ENCODE data around the gene NR5A2.

Gene NR5A2

GRCh38 chr1:200139661-200140250 is 112.2 kb downstream of the NR5A2 start:
- peak; percentile 71 for TF ChIP-seq CTCF (IDR thresholded peaks at IDR 0.05; ENCODE audit: low read depth, low read length)
- DNase-seq (ENCODE audit: low read depth in 2 of 2): peak; percentile 74 to 79
- H3K4me3 ChIP-seq (replicated peaks in 1 of 2; ENCODE audit: low read depth in 2 of 2, low read length in 2 of 2): no peak overlapping the region

GRCh38 chr1:200143347-200143746 is 115.8 kb downstream of the NR5A2 start:
- DNase-seq (ENCODE audit: low read depth in 2 of 2): no peak
- H3K4me3 ChIP-seq (replicated peaks in 1 of 2; ENCODE audit: low read depth in 2 of 2, low read length in 2 of 2): no peak overlapping the region
- TF ChIP-seq CTCF (IDR thresholded peaks at IDR 0.05; ENCODE audit: low read depth, low read length): no peak

- DNase-seq (ENCODE audit: low read depth in 2 of 2): no peak
- no peak overlapping the region for H3K4me3 ChIP-seq (replicated peaks in 1 of 2; ENCODE audit: low read depth in 2 of 2, low read length in 2 of 2)
- TF ChIP-seq CTCF (IDR thresholded peaks at IDR 0.05; ENCODE audit: low read depth, low read length): no peak
Measured at GRCh38 chr1:200146100-200146499, 118.6 kb downstream of the NR5A2 start.

- TF ChIP-seq CTCF (IDR thresholded peaks at IDR 0.05; ENCODE audit: low read depth, low read length): no peak
- H3K4me3 ChIP-seq (replicated peaks in 1 of 2; ENCODE audit: low read depth in 2 of 2, low read length in 2 of 2): no peak overlapping the region
- DNase-seq (ENCODE audit: low read depth in 2 of 2): no peak
Measured at GRCh38 chr1:200147094-200147493, 119.6 kb downstream of the NR5A2 start.

- H3K4me3 ChIP-seq (replicated peaks in 1 of 2; ENCODE audit: low read depth in 2 of 2, low read length in 2 of 2): no peak overlapping the region
- DNase-seq (ENCODE audit: low read depth in 2 of 2): no peak
- no peak for TF ChIP-seq CTCF (IDR thresholded peaks at IDR 0.05; ENCODE audit: low read depth, low read length)
Measured at GRCh38 chr1:200147742-200148141, 120.2 kb downstream of the NR5A2 start.

- H3K4me3 ChIP-seq (replicated peaks in 1 of 2; ENCODE audit: low read depth in 2 of 2, low read length in 2 of 2): no peak overlapping the region
- no peak for TF ChIP-seq CTCF (IDR thresholded peaks at IDR 0.05; ENCODE audit: low read depth, low read length)
- DNase-seq (ENCODE audit: low read depth in 2 of 2): no peak
Measured at GRCh38 chr1:200150006-200150405, 122.5 kb downstream of the NR5A2 start.

- no peak overlapping the region for H3K4me3 ChIP-seq (replicated peaks in 1 of 2; ENCODE audit: low read depth in 2 of 2, low read length in 2 of 2)
- no peak for TF ChIP-seq CTCF (IDR thresholded peaks at IDR 0.05; ENCODE audit: low read depth, low read length)
- peak; percentile 59 to 67 for DNase-seq (ENCODE audit: low read depth in 2 of 2)
Measured at GRCh38 chr1:200150721-200151120, 123.2 kb downstream of the NR5A2 start.

Data from cardiac fibroblast (primary cell).